MG63 (cell line): ENCODE results near the gene SERF1B. TPM values are rescaled to one million over a fixed set of nuclear protein-coding genes. Genes with fewer than 3 reads are reported as not detected.
"Not testable (repeated sequence)": the region's sequence is repeated elsewhere in the genome, so short reads cannot be mapped to it uniquely, and the experiment has no call there.

Experiments
- DNase-seq: peaks from one replicate; pipeline ENCODE4 v3.0.0-alpha.2; 2020
- H3K27me3 ChIP-seq: fragments of 250-450 bp; sonication (Bioruptor Pico); 2 replicates; pipeline ENCODE4 v1.5.1; 2020; ENCODE audit warnings: mild to moderate bottlenecking, moderate library complexity
- H3K36me3 ChIP-seq: fragments of 250-450 bp; sonication (Bioruptor Pico); 2 replicates; pipeline ENCODE4 v1.5.1; 2020; ENCODE audit warnings: mild to moderate bottlenecking, moderate library complexity
- H3K4me3 ChIP-seq: fragments of 250-450 bp; sonication (Bioruptor Pico); 2 replicates; pipeline ENCODE4 v1.5.1; 2020; ENCODE audit warnings: mild to moderate bottlenecking, moderate library complexity
- H3K9me3 ChIP-seq: fragments of 250-450 bp; sonication (Bioruptor Pico); 2 replicates; pipeline ENCODE4 v1.5.1; 2020; ENCODE audit warnings: mild to moderate bottlenecking, moderate library complexity
- total RNA-seq: library from RNA; depleted of rRNA; stranded (reverse); fragments of >200 nt; shearing (Covaris generic); gene quantifications from 2 replicates; pipeline ENCODE4 v1.2.3, GENCODE V29; 2014; ENCODE audit warnings: low replicate concordance; rRNA removed

SERF1B gene
- 32.3 and 82.1 TPM in 2 replicates for total RNA-seq

GRCh38 chr5:70025106-70025844 lies at the start of gene SERF1B:
SERF1B (plus strand) TSS chr5:70025251; CDS start chr5:70025452, 201 bp downstream.
- not testable (repeated sequence) for DNase-seq, H3K36me3 ChIP-seq, H3K4me3 ChIP-seq, H3K27me3 ChIP-seq, H3K9me3 ChIP-seq

- not testable (repeated sequence) for H3K4me3 ChIP-seq, DNase-seq, H3K36me3 ChIP-seq, H3K27me3 ChIP-seq, H3K9me3 ChIP-seq
These were observed 33.3 kb upstream of the SERF1B start for GRCh38 chr5:69991713-69992112.

- not testable (repeated sequence) for H3K27me3 ChIP-seq, H3K9me3 ChIP-seq, H3K4me3 ChIP-seq, DNase-seq, H3K36me3 ChIP-seq
These were observed 29.5 kb upstream of the SERF1B start for GRCh38 chr5:69995535-69995934.

- not testable (repeated sequence) for H3K27me3 ChIP-seq, H3K36me3 ChIP-seq, DNase-seq, H3K9me3 ChIP-seq, H3K4me3 ChIP-seq
These were observed 4.4 kb upstream of the SERF1B start for GRCh38 chr5:70020660-70021059.

GRCh38 chr5:70025845-70026145 lies 744 bp downstream of the SERF1B start:
- not testable (repeated sequence) for H3K4me3 ChIP-seq, H3K27me3 ChIP-seq, H3K36me3 ChIP-seq, H3K9me3 ChIP-seq, DNase-seq

GRCh38 chr5:70031204-70031603 lies 6.2 kb downstream of the SERF1B start:
- not testable (repeated sequence) for H3K36me3 ChIP-seq, H3K27me3 ChIP-seq, H3K9me3 ChIP-seq, DNase-seq, H3K4me3 ChIP-seq

- H3K27me3 ChIP-seq, H3K36me3 ChIP-seq, H3K9me3 ChIP-seq, DNase-seq, H3K4me3 ChIP-seq: not testable (repeated sequence)
These were observed 16.4 kb downstream of the SERF1B start for GRCh38 chr5:70041411-70041810.

- not testable (repeated sequence) for H3K9me3 ChIP-seq, H3K36me3 ChIP-seq, DNase-seq, H3K4me3 ChIP-seq, H3K27me3 ChIP-seq
These were observed 24.7 kb downstream of the SERF1B start for GRCh38 chr5:70049790-70050142.

GRCh38 chr5:70056289-70056942 lies 31.4 kb downstream of the SERF1B start:
- not testable (repeated sequence) for H3K36me3 ChIP-seq, H3K4me3 ChIP-seq, H3K27me3 ChIP-seq, DNase-seq, H3K9me3 ChIP-seq

GRCh38 chr5:70057140-70057539 lies 32.1 kb downstream of the SERF1B start:
- not testable (repeated sequence) for DNase-seq, H3K9me3 ChIP-seq, H3K4me3 ChIP-seq

GRCh38 chr5:70077632-70078031 lies 52.6 kb downstream of the SERF1B start:
- not testable (repeated sequence) for DNase-seq, H3K9me3 ChIP-seq, H3K27me3 ChIP-seq, H3K36me3 ChIP-seq, H3K4me3 ChIP-seq

More at GRCh38 chr5:70057140-70057539, 32.1 kb downstream of the SERF1B start:
- not testable (repeated sequence) for H3K36me3 ChIP-seq, H3K27me3 ChIP-seq

GRCh38 chr5:70088907-70089464 lies 63.9 kb downstream of the SERF1B start:
- not testable (repeated sequence) for H3K4me3 ChIP-seq, H3K27me3 ChIP-seq, H3K36me3 ChIP-seq, H3K9me3 ChIP-seq, DNase-seq

GRCh38 chr5:70091776-70092175 lies 66.7 kb downstream of the SERF1B start:
- DNase-seq, H3K4me3 ChIP-seq, H3K36me3 ChIP-seq, H3K9me3 ChIP-seq, H3K27me3 ChIP-seq: not testable (repeated sequence)

Other genes with a start within 250 kb of the SERF1B start
- gene SMN2, start 24.4 kb downstream of the SERF1B start, total RNA-seq, result 10.8 and 37.1 TPM in 2 replicates